Measurements from ENCODE around the gene AGGF1.
A peak's percentile ranks its signal among the peaks of the same experiment; 100 is the strongest.

AGGF1 gene

GRCh38 chr5:77035950-77036349, 5.7 kb downstream of the AGGF1 start:
- Histone ChIP-seq H3K4me3 (ENCODE audit: low read depth, low read length, poor library complexity, severe bottlenecking) (no peak overlapping the region), H3K36me3 (ENCODE audit: insufficient read depth, low read length) (peaks cover 61% of the 10 kb centered on the region), H3F3A (ENCODE audit: insufficient read depth, low read length) (peaks cover 4% of the 10 kb centered on the region; the same call in 1 of the 2 replicates)

DNA sequence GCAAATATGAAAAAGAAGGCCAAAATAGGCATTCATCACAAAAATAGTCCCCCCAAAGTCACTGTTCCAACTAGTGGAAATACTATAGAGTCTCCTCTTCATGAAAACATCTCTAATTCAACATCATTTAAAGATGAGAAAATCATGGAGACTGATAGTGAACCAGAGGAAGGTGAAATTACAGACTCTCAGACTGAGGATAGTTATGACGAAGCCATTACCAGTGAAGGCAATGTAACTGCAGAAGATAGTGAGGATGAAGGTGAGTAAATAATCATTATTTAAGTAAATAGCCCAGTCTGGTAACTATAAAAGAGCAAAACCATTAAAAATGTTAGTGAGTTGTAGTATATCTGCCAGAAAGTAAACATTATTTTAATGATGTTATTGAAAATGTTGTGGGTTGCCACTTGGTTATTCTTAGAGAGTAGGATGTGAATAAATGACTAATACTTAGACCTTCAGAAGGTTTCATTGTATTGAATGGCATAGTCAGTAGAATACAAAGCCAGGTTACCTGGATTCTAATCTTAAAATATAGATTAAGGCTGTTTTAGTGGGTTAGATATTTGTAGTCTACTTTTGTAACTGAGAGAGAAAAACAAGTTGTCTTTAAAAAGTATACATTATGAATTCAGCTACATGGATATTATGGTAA, 16.3 kb downstream of the AGGF1 start:
- Histone ChIP-seq H4K20me1 (ENCODE audit: insufficient read depth, low read length) (no peaks in the 10 kb centered on the region), H3K9ac (ENCODE audit: low read length) (no peak overlapping the region), H3K9me2 (ENCODE audit: low read depth, low read length) (no peaks in the 10 kb centered on the region), H3K9me3 (ENCODE audit: low read length) (no peaks in the 10 kb centered on the region), H3K4me1 (ENCODE audit: insufficient read depth, low read length, severe bottlenecking) (no peaks in the 10 kb centered on the region), H3K27me3 (ENCODE audit: insufficient read depth, low read length) (no peaks in the 10 kb centered on the region), H3K4me3 (ENCODE audit: low read depth, low read length, poor library complexity, severe bottlenecking) (no peak overlapping the region), H3K4me2 (ENCODE audit: low read length) (no peak overlapping the region), H3F3A (ENCODE audit: insufficient read depth, low read length) (no peaks in the 10 kb centered on the region), H3K36me3 (ENCODE audit: insufficient read depth, low read length) (peaks cover 57% of the 10 kb centered on the region), H3K27ac (ENCODE audit: low read depth, low read length, poor library complexity, severe bottlenecking) (no peak overlapping the region), H2AFZ (ENCODE audit: low read length) (no peak overlapping the region), H3K79me2 (ENCODE audit: insufficient read depth, low read length) (no peaks in the 10 kb centered on the region)
- TF ChIP-seq EZH2 (IDR thresholded peaks at IDR 0.05; ENCODE audit: borderline replicate concordance, low read length) = no peak
- TF ChIP-seq, protein P1, sequence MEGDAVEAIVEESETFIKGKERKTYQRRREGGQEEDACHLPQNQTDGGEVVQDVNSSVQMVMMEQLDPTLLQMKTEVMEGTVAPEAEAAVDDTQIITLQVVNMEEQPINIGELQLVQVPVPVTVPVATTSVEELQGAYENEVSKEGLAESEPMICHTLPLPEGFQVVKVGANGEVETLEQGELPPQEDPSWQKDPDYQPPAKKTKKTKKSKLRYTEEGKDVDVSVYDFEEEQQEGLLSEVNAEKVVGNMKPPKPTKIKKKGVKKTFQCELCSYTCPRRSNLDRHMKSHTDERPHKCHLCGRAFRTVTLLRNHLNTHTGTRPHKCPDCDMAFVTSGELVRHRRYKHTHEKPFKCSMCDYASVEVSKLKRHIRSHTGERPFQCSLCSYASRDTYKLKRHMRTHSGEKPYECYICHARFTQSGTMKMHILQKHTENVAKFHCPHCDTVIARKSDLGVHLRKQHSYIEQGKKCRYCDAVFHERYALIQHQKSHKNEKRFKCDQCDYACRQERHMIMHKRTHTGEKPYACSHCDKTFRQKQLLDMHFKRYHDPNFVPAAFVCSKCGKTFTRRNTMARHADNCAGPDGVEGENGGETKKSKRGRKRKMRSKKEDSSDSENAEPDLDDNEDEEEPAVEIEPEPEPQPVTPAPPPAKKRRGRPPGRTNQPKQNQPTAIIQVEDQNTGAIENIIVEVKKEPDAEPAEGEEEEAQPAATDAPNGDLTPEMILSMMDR (IDR thresholded peaks at IDR 0.05; ENCODE audit: low read length) = no peak

More at GRCh38 chr5:77035950-77036349, 5.7 kb downstream of the AGGF1 start:
- Histone ChIP-seq H4K20me1 (ENCODE audit: insufficient read depth, low read length) (no peaks in the 10 kb centered on the region), H3K4me2 (ENCODE audit: low read length) (no peak overlapping the region), H3K79me2 (ENCODE audit: insufficient read depth, low read length) (peaks cover 21% of the 10 kb centered on the region), H3K9me2 (ENCODE audit: low read depth, low read length) (no peaks in the 10 kb centered on the region), H3K27ac (ENCODE audit: low read depth, low read length, poor library complexity, severe bottlenecking) (no peak overlapping the region), H3K9me3 (ENCODE audit: low read length) (no peaks in the 10 kb centered on the region), H3K27me3 (ENCODE audit: insufficient read depth, low read length) (no peaks in the 10 kb centered on the region), H2AFZ (ENCODE audit: low read length) (no peak overlapping the region), H3K4me1 (ENCODE audit: insufficient read depth, low read length, severe bottlenecking) (peaks cover 30% of the 10 kb centered on the region), H3K9ac (ENCODE audit: low read length) (no peak overlapping the region)
- TF ChIP-seq EZH2 (IDR thresholded peaks at IDR 0.05; ENCODE audit: borderline replicate concordance, low read length) = no peak
- TF ChIP-seq, protein P1 (IDR thresholded peaks at IDR 0.05; ENCODE audit: low read length) = no peak

DNA sequence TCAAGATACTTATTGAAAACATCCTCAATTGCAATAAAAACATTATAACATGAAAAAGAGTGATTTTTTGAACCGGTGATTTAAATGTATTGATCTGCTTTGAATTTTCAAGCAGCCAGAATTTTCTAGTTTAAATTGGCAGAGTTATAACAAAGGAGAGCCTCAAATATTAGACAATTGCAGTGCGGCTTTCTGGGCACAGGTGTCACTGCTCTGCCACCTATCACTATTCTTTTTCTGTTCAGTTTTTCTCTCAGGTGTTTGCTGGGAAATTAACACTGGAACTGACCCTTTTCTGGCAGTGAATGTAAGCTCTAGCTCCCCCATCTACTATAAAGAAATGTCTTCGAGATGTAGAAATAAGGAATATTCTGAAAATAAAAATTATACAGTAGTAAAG, 33.8 kb downstream of the AGGF1 start:
- no peaks in the 10 kb centered on the region for H3K9me3 ChIP-seq (ENCODE audit: low read length)
- TF ChIP-seq EZH2 (IDR thresholded peaks at IDR 0.05; ENCODE audit: borderline replicate concordance, low read length) = no peak
- TF ChIP-seq, protein P1 (IDR thresholded peaks at IDR 0.05; ENCODE audit: low read length) = peak; percentile 16; the same call in 1 of the 2 replicates
- H2AFZ ChIP-seq (ENCODE audit: low read length) = no peak overlapping the region
- H3K4me1 ChIP-seq (ENCODE audit: insufficient read depth, low read length, severe bottlenecking) = no peaks in the 10 kb centered on the region
- no peak overlapping the region for H3K4me3 ChIP-seq (ENCODE audit: low read depth, low read length, poor library complexity, severe bottlenecking)
- no peaks in the 10 kb centered on the region for H3K79me2 ChIP-seq (ENCODE audit: insufficient read depth, low read length)
- no peaks in the 10 kb centered on the region for H3K9me2 ChIP-seq (ENCODE audit: low read depth, low read length)
- H3K27me3 ChIP-seq (ENCODE audit: insufficient read depth, low read length) = no peaks in the 10 kb centered on the region
- no peak overlapping the region for H3K4me2 ChIP-seq (ENCODE audit: low read length)
- no peak overlapping the region for H3K27ac ChIP-seq (ENCODE audit: low read depth, low read length, poor library complexity, severe bottlenecking)
- no peaks in the 10 kb centered on the region for H3F3A ChIP-seq (ENCODE audit: insufficient read depth, low read length)
- peaks cover 86% of the 10 kb centered on the region for H3K36me3 ChIP-seq (ENCODE audit: insufficient read depth, low read length)
- H4K20me1 ChIP-seq (ENCODE audit: insufficient read depth, low read length) = no peaks in the 10 kb centered on the region; the same call in 1 of the 2 replicates
- no peak overlapping the region for H3K9ac ChIP-seq (ENCODE audit: low read length)

Measured in OCI-LY1 (cell line).